H1 (cell line): ENCODE data around the gene AQP7. TPM values are rescaled to one million over a fixed set of nuclear protein-coding genes. Genes with fewer than 3 reads are reported as not detected.

Source experiments
- BACH1 ChIP-seq: IDR thresholded peaks from 2 replicates; pipeline ENCODE4 v1.6.1; 2012; ENCODE audit warnings: low read length, improper control_type of control experiment
- CBX8 ChIP-seq: fragments of 300-800, 300-1000 bp; sonication (generic); IDR thresholded peaks from 2 replicates; pipeline ENCODE4 v1.7.1; 2016; ENCODE audit warnings: low read depth, low read length, borderline replicate concordance
- SIN3A ChIP-seq, 2 experiments: IDR thresholded peaks in 1 of 2; conservative IDR thresholded peaks in 1 of 2; 2 replicates each; pipeline ENCODE4 v1.6.1; 2011 to 2012; ENCODE audit warnings: low read length in 2 of 2, improper control_type of control experiment in 1 of 2, low read depth in 1 of 2, mild to moderate bottlenecking in 1 of 2
- USF2 ChIP-seq: IDR thresholded peaks from 2 replicates; pipeline ENCODE4 v1.6.1; 2011; ENCODE audit warnings: low read length, improper control_type of control experiment
- polyA plus RNA-seq, 7 experiments: library from polyadenylated mRNA; depleted of rRNA in 3 of 7; stranded (reverse) in 5 of 7; unstranded in 2 of 7; fragments of >200 nt in 5 of 7; fragments of 200-250 nt in 2 of 7; gene quantifications; 1 replicate in 5 of 7; 2 replicates in 1 of 7; 4 replicates in 1 of 7; pipeline versions ENCODE4 v1.2.1 to v1.2.3, GENCODE V29; 2011 to 2013; ENCODE audit warnings: missing spikeins in 2 of 7, mixed read lengths in 2 of 7
- total RNA-seq: library from RNA; stranded (reverse); fragmentation: NEBNext Ultra II Directional; extraction: Animal tissue kit (Norgen Biotek cat#: 25700); gene quantifications from 2 replicates; pipeline ENCODE4 v1.2.1, GENCODE V29; 2021

The AQP7 gene
- total and polyA plus RNA-seq, 2 of the 8 experiments (the other 6 are each of a cell fraction or from before 2014, with no cell fraction given), result not detected

- TF ChIP-seq CBX8 (no peak), SIN3A (conservative IDR thresholded peaks at IDR 0.05 in 1 of 2, IDR thresholded peaks at IDR 0.05 in 1 of 2; ENCODE audit: low read depth in 1 of 2, low read length in 2 of 2) (no peak), BACH1 (no peak), USF2 (no peak)
These were observed 17.4 kb upstream of the AQP7 start (continued) for GRCh38 chr9:33419708-33420303.
